GM18502 (cell line): Measurements from ENCODE around the gene CFAP61.

Source experiments
- ATAC-seq: cut with Tn5 transposase; IDR thresholded peaks from one replicate; pipeline ENCODE4 v1.9.1; 2021; ENCODE audit warnings: mild to moderate bottlenecking; ENCODE audit not compliant: unreplicated experiment, poor library complexity

The CFAP61 gene

DNA sequence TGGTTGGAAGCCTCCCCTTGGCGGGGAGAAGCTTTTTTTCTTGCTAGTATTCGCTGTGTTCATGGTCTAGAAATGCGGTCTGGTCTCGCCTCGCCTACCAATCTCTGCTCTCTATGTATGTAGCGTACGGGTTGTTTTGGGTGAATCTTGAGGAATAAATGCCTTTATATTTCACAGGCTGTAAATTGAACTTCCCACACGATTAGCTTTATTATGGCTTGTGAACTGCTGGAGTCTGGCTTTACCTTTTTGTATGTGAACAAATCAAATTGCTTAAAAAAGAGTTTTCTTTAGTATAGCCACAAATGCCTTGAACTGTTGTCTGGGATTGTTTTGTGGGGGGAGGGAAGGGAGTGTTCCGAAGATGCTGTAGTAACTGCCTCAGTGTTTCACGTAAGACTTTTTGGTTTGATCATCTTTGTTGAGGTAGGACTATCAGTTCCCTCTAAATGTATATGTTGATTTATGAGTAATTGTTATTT is 317.8 kb downstream of the CFAP61 start:
- no peak for ATAC-seq

DNA sequence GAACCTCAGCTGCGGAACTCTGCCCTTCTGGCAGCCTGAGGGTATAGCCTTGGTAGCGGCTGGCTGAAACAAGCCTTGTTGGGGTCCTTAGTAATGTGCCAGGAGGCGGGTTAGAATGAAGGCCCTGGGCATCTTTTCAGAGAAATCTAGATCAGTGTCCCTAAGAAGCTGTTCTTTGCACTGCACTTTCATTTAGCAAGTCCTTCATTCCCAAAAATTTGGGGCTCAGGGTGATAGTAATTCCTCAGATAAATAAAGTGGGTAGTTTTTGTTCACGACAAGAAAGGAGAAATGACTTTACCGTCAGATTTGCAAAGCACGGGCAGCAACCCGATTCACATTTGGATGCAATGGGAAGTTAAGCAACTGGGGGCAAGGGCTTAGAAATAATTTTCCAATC is 318.8 kb downstream of the CFAP61 start:
- ATAC-seq = no peak

DNA sequence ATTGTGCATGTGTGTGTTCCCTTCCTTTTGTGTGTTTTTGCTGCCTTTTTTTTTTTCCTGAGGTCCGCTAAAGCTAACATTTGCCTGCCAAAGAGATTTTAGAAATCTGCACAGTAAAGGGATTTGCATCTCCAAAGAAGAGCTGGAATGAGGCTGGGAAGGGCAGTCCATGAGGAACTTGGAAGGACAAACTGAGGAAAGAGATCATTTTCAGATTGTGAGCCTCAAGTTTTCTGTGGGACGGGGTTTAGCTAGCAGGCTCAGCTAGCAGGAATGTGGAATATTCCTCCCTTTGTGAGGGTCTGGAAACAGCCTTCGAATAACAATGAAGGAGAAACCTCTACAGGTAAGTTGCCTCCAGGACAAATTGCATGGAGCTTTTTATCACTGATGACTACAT is 319.3 kb downstream of the CFAP61 start:
- ATAC-seq = no peak

DNA sequence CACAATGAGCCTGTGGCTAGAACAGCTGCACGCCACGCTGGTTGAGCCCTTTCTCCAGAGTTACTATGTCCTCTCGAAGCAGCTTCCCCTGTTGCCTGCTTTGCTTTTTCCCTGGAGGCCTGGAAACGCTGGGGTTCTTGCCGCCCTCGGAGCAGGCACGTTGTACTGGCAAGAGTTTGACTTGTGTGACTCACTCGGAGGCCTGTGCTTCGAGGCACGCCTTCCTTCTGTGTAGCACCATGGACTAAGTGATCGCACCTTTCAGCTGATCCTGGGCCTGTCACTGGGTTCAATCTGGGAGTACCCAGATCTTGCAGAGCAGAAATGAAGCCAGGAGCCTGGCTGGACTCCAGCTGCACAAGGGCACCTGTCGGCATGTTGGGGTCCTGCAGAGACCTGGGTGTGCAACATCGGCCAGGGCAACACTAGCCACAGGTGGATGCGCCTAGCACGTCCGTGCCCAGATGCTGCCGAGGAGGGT is 320.8 kb downstream of the CFAP61 start:
- ATAC-seq = no peak

DNA sequence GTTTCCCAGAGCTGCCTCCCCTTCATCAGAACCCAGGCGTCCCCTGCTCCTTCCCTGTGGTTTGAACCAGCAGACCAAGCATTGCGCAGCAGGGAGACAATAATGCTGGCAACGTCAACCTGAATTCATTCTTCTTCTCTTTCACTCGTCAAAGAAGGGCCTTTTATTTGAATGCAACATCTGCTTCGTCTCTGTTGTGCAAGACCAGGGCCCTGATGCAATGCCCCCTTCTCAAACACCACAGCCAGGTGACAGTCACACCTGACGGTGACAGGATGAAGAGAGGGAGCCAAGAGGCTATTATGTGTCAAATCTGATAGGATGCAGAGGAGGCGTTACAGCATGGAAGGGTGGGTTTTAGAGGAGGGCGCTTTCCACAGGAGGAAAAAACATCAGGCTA is 323.5 kb downstream of the CFAP61 start:
- no peak for ATAC-seq

DNA sequence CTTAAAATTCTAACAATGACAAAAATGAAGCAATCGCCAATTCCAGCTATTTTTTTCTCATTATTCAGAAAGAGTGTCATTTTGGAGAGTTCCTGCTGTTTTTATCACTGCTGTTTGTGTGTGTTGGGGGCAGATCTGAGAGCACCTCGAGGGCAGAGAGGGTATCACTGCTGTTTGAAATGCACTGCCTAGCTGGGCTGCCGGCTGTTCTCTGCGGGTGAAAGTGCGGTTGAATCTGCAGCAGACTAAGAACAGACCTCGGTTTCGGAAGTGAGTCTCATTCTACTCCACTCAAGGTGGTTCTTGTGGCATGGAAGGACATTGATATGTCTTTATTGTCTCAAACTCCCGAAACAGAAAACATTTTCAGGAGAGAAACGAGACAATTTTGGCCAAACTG is 333.9 kb downstream of the CFAP61 start:
- ATAC-seq = no peak

DNA sequence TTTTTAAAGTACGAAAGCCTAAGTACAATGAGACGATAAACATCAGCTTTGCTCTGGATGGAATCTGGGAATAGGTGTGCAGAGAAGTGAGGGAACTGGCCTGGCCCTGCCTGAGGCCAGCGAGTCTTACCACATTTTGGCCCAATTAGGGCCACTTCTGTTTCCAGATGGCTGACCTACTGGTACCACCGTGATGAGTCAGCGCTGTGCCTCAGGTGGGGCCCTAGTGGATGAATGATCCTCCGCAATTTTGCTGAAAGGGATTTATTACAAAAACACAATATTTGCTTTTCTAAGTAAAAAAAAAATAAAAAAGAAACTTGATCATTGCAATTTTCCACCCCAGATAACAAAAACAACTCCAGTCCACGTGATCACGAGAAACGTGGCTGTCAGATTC is 338.1 kb downstream of the CFAP61 start:
- ATAC-seq = no peak

DNA sequence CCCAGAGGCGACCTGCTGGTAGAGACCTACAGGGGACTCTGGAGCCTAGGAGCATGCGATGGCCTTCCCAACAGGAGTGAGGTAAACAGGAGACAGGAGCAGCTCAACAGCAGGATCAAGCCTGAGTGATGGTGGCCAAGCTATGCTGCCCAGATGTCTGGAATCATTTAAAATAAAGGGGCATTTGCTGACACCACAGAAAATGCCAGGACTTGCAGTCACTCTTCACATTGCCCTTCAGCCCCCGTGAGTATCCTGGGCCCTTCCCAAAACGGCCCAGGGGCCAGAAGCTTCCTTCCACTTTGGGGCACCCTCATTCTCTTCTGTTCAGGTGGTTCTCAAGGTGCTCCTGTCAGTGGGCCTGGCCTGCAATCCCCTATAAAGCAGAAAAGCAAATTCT is 338.8 kb downstream of the CFAP61 start:
- ATAC-seq = no peak

DNA sequence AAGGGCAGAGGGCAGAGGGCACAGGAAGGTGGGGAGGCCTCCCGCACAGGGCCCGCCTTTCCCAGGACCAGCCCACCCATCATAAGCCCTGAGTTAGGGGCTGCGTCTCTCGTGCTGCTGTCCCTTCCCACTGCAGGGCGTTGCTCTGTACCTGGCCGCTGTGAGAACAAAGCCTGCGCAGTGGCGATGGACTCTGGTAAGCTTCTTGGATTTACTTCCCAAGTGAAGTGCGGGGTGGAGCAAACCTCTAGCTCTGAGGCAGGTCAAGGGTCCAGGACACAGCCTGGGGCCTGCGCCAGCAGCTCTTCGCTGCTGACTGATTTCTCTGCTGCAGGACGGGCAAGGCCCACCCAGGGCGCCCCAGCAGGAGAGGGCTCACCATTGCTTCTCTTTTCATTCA is 339.4 kb downstream of the CFAP61 start:
- no peak for ATAC-seq

DNA sequence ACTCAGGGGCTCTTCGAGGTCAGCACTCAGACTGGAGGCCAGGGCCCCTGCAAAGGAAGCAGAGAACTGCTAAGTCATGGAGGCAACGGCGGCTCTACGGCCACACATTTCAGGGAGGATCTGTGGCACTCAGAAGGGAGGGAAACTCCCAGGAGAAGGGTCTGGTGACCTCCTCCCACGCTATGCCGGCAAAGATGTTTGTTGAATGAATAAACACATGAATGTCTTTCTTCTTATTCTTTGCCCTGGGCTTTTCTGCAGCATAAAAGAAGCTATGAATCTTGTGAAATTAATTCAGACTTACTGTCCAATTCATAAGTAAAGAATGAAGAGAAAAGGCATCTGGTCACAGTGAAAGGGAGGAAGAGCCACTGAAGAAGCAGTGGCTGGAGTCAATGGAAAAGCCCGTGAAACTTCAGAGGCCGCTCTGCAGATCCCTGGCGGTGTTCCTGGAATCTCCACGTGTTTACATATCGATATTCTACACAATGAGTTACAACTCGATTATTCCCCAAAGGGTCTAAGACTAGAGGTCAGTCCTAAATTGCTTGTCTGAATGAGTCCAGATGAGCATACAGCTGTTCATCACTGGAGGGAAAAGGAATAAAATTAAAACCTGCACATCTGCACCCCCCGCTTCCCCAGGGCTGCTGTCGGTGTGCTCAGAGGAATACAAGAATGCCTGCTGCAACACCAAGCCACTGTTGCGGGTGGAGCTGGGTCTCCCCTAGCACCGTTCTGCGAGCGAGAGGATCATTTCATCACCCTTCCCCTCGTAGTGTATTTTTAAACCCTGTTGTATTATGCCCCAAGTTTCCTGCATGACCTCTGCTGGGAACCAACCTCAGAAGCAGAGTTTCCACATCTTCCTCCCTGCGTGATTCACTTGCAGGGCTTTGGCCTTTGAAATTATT is 341.1 kb downstream of the CFAP61 start:
- no peak for ATAC-seq

DNA sequence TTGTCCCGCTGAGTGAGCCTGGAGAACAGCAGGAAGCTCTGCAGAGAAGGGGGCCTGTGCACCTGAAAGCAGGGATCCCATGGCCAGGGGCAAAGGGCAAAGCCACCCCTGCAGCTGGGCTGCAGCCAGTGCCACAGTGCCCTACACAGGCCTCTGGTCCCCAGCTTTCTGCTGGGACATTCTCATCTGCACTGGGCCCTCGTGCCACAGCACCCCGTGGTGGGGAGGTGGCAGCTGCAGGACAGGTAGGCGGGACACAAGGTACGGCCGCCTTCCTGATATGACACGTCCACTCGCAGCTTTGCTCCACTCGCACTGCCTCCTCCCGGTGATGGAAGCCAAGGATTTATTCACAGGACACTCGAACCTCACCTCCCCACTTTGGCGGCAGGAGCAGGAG is 342.8 kb downstream of the CFAP61 start:
- ATAC-seq = no peak

DNA sequence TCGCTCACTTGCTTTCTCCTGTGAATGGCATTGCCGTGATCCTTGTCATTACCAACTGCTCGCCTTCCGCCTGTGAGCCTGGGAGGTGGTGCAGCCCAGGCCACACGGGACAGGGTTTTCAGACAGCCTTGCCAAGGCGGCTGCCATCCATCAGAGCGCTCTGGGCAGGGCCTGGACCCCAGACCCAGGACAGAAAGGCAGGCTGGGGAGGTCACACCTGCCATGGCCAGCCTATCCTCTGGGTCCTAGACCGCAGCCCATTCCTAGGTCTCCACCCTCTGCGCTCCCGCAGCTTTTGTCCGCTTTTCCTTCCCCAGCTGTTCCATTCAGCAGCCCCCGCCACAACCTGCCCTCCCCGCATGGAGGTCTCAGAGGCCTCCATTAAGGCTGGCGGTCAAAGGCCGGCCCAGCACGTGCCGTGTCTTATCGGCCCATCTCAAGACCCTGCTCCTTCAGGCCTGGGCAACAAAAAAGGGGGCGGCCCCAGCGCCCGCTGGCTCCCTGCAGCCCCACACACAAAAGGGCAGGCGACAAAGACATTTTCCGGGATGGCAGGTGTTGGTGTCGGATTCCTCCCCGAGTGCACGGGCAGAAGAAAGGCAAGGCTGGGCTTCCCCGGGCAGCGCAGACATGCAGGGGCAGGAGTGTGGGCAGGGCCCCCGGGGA is 343.7 kb downstream of the CFAP61 start:
- no peak for ATAC-seq

DNA sequence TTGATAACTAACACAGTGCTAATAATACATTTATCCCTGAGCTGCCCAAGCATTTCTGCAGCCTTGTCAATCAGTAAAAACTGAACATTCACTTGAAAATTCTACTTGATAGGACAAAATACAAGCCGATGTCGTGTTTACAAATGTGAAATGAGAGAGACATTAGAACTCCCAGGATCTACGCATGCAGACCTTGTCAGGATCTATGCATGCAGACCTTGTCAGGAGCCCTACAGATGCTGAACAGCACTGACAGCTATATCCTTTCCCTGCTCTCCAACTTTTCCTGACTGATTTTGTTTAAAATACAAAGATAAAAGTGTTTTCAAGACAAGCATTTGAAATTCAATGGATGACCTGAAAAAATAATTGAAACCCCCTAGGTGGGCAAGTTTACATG is 344.5 kb downstream of the CFAP61 start:
- no peak for ATAC-seq

DNA sequence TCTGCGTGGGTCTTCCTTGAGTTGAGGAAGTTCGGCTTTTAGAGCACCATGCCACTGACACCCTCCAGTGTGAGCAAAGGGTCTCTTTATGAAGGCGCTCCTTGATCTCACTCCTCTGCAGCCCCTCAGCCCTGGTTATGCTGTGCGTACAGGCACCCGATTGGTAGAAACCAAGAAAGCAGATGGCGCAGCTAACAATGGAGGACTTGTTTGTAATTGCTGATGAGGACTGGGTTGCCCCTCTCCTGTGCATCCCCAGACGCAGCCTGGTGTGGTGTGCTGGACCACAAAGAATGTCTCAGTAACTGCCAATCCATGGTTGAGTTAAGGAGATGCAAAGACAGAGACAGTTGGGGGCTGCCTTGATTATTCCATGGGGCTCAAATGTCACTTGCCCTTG is 345.8 kb downstream of the CFAP61 start:
- no peak for ATAC-seq

DNA sequence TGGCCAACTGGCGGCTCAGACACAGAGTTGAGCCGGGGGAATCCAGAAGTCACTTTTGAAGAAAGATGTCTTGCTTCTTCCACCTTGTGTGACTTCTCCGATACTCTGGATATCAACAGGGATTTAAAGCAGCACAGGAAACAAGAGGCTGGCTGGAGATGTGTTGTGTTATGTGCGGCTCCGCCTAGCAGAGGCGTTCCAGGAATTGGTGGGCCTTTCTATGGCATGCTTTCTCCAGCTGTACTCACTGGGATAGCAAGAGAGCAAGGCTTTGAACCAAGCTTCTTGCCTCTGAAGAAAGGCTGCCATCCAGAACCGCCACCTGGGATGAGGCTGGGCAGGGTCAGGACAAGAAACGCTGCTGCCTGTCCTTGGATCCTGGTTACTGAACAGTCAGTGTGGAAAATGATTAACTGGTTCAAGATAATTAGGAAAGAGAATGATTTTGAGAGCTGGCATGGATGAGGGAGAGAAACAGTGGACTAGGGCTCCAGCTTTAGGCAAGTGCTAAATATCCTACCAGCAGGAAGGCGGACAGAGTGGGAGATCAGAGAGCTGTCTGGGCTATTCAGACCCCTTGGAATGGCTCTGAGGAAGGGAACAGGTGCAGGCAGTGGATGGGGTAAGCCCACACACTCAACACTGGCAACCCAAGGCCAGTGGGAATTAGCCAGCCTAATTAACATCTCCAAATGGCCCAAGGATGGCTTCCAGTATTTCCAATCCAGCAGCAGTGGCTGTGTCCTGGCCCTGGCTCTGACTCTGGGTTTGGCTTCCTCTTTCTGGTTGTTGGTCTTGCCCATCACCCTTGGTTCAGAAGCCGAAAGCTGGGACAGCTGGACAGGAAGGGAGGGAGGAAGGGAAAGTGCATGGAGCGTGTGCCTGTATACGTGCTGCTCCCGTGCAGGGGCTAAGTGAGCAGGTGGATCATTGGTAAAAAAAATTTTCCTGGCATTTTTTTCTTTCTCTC is 347.5 kb downstream of the CFAP61 start:
- no peak for ATAC-seq

DNA sequence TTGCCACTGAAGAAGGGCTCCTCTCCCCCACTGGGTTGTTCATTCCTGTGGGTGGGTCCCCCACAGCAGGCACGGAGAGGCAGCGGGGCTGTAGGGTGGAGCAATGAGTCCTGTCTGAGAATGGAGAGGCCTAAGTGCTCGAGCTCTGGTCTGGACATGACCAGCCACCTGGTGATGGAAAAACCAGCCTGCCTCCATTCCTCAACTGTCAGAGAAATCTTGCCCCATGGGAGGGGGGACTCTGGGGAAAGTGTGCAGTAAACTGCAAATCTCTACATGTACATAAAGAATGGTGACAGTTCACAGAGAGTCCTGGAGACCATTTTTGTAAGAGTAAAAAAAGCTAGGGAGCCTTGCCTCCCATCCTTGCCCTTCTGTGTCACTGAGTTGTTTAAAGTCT is 349.7 kb downstream of the CFAP61 start:
- ATAC-seq = no peak

DNA sequence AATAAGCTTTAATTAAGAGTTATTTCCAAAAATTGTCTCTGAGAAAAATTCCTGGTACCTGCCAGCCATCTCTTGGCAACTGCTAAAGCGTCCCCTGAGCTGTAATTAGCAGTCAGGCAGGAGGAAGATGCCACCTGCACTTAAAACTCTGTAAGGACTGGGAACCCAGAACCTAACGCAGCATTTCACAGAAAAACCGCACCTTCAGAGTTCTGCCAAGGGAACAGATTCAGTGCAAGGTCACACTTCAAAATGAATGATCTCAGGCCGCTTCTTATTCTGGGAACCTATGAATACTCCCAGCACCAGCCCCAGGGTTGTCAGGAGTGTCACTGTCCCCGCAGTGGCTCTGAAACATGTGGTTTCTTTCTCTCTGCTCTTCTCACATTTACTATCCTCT is 352.3 kb downstream of the CFAP61 start:
- ATAC-seq = no peak

DNA sequence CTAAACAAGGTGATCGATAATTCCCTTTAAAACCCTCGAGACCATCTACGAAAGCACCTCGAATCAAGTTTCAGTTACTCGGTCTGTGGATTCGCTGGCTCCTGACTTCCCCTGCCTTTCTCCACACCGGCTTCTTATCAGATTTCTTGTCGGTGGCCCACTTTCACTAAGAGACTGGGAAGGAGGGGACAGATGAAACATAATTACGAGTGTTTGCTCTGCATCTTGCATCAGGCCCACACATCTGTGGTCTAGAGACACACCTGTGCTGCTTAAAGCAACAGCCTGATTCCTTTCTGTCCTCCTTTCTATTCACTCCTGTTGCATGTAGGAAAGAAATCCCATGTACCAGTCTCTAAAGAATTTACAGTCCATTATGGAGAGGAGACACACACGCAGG is 353.3 kb downstream of the CFAP61 start:
- ATAC-seq = no peak

DNA sequence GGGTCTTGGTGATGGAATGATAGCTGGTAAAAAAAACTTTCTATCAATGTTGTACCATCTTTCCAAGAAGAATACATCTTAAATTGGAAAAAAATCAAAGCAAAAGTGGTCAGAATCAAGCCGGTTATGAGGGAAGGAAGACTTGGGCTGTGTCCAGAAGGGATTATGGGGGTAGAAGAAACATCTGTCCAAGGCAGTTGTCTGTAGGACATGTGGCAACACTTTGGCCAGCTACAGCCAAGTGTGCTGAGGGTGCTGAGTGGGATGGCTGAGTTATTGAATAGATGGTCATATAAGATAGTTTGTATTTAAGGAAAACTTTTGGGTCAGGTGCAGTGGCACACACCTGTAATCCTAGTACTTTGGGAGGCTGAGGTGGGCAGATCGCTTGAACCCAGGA is 354.0 kb downstream of the CFAP61 start:
- ATAC-seq = no peak
